ENCODE results near the gene RMND5A.
"Not testable (repeated sequence)": the region's sequence is repeated elsewhere in the genome, so short reads cannot be mapped to it uniquely, and the experiment has no call there.

DNA sequence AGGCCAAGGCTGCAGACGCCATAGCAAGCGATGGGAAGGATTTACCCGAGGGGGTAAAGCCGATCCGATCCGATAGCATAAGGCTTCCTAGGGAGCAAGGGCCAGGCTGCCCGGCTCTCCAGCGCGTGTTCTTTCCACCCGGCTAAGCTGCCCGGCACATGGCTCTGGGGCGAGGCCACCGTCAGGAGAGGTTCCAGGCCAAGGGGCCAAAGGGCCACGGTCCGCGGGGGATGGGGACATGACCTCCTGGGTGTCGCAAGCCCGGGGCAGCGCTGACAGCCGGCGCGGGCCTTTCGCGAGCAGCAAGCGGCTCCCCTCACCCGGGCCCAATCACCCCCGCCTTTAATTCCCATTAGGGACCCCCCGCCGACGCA lies 841 bp upstream of the RMND5A start:
- TF ChIP-seq ZNF274 (IDR thresholded peaks at IDR 0.05; ENCODE audit: low read depth, low read length); YY1 (IDR thresholded peaks at IDR 0.05; ENCODE audit: insufficient read depth, insufficient read length); SUZ12 (IDR thresholded peaks at IDR 0.05; ENCODE audit: extremely low read depth, insufficient read depth, insufficient read length): not testable (repeated sequence)
